Activated naive CD8-positive, alpha-beta T cell treated with anti-CD3 and anti-CD28 coated beads, Interleukin-2, amount 50 U/mL, for 16 hours (primary cell): ENCODE results near the gene CACNA1E.

Experiments used
- DNase-seq: peaks from one replicate; pipeline ENCODE4 v3.0.0-alpha.2; 2020; ENCODE audit warnings: low read depth, low spot score

The CACNA1E gene

DNA sequence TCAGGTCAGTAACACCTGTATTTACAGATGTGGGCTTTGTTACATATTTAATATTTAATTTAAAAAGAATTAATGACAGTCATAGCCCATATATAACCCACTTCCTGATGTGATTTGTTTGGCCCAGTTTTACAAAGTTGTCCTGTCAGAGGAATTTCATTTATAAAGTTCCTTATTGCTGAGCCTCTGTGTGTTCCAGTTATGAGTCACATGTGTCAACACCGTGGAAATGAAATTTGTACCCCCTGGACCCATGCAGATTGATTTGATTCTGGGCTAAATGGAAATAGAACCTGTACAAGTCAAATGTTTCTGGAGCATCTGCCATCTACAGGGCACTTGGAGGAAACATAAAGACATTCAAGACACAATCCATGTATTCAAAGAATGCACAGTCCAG is 149.2 kb downstream of the CACNA1E start:
- DNase-seq, result no peak

DNA sequence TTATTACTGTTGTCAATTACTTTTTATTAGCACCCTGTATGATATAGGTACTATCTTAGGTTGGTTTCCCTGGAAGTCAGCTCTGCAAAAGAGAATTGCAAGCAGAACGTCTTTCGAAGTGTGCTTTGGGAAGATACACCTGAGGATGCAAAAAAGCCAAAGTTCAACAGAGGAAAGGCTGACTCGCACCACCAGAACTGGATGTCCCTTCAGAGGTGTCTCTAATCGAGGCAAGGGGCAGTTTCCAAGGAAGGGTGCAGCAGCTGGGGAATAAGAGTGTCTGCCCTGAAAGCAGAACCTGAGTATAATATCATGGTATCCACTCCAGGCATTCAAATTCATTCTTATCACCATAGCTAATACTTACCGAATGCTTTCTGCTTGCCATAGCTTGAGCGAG is 149.6 kb downstream of the CACNA1E start:
- DNase-seq, result no peak

- no peak for DNase-seq
Measured at GRCh38 chr1:181635110-181635509, 151.8 kb downstream of the CACNA1E start.

DNA sequence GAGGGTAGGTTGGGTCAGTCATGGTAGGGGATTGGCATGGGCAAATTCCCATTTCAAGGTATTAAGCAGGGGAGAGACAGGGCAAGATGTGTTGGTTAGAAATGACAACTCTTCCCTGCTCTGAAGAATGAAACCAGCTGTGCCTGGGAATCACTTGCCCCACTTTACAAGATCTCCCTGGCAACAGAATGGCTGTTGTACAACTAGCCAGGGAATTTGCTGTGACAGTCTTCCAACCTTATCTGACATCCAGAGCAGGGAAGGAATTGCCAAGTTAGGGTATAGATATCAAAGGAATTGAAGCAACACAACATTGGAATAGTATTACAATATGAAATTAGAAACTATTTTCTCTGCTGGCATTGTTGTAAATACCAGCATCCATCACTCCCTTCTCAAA is 154.7 kb downstream of the CACNA1E start:
- no peak for DNase-seq

DNA sequence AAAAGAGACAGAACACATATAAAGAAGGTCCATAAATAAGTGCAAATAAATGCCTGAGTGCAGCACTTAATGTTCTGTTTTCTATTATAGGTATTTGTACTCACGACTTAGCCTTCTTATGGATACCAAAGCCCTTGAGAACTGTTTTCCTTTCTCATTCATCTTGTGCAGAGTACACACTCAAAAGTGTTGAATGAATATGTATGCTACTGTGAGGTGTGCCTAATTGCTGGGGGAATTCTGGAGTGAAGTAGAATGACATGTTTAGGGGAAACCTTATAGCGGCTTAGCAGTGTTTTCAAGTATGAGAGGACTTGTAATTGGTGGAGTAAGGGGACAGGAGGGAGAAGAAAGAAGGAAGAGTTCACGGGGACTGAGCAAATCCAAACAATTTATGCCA is 157.6 kb downstream of the CACNA1E start:
- no peak for DNase-seq

GRCh38 chr1:181643631-181644030 is 160.3 kb downstream of the CACNA1E start:
- no peak for DNase-seq

DNA sequence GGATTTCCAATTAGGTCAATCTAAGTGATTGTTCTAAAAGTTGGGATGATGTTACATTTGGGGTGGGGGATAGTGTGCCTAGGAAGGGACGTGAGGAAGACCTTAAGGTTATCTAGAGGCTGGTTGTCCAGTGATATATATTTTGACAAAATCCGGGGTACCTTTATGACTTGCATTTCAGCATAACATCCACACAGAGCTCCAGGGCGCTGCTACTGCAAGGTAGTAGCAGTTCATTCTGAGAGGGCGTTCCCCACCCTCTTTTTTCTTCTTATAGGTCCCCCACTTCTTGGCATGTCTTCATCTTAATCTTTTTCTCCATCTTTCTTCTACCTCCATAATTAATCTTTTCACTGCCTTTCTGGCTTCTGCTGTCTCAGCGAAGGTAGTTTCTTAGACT is 161.9 kb downstream of the CACNA1E start:
- DNase-seq, result no peak

- DNase-seq, result no peak
Measured at GRCh38 chr1:181646710-181647109, 163.4 kb downstream of the CACNA1E start.

DNA sequence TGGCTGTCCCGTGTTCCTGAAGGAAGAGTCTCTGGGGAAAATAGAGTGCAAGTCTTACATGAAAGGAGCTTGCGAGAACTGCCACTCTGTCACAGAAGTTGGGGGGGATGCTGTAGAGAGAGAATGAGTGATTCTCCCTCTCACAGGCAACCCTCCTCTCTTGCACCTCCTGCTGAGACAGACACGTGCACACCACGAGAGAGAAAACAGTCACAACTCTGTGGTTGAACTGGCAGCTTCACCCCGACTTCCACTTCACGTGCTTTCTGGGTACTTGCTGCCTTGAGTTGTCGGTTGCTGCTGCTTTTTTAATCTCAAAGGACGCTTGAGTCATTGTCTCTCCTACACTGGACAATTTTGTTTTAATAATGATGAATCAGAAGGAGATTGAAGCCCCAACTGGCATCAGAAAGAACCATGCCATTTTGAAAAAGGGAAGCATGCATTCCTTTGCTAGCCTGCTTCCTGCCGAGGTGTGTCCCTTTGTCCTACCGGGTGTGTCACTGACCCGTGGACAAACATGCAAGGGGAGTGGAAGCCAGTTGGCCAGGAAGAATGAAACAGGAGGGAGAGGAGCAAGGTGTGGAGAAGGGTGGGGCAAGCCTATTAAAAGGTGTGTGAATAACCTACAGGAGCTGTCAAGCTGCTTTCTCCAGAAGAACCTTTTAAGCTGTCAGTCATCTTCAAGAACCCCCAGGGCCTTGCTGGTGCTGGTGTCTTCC is 164.2 kb downstream of the CACNA1E start:
- no peak for DNase-seq

- no peak for DNase-seq
Measured at GRCh38 chr1:181651276-181651675, 168.0 kb downstream of the CACNA1E start.

- no peak for DNase-seq
Measured at GRCh38 chr1:181655756-181656155, 172.4 kb downstream of the CACNA1E start.

DNA sequence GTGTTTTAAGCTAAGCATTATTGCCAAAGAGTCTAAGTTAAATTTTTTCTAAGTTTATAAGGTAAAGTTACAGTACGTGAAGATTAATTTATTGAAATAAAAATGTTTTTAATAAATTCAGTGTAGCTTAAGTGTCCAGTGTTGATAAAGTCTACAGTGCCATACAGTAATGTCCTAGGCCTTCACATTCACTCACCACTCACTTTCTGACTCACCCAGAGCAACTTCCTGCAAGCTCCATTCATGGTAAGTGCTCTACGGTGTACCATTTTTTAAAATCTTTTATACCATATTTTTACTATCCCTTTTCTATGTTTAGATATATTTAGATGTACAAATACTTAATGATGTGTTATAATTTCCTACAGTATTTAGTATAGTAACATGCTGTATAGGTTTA is 173.2 kb downstream of the CACNA1E start:
- DNase-seq, result no peak

GRCh38 chr1:181658581-181658980 is 175.3 kb downstream of the CACNA1E start:
- no peak for DNase-seq

- DNase-seq, result no peak
Measured at GRCh38 chr1:181659321-181659957, 176.1 kb downstream of the CACNA1E start.

DNA sequence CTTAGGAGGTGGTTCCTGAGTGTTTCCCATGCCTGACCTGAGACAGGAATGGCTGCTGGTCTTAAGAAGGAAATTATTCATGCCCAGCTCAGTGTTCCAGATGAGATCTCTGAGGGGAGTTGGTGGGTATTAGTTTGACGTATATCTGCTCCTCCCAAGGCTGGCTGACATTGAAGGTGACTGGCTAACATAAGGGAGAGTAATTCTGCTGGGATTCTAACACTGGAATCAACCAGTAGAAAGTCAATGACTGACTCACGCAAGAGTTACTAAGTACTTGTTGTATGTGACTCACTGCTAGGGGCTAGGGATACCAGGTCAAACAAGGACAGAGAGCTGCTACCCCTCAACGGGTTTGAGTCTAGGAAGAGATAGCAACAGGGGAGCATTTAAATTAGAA is 177.3 kb downstream of the CACNA1E start:
- no peak for DNase-seq

GRCh38 chr1:181661569-181661968 is 178.3 kb downstream of the CACNA1E start:
- no peak for DNase-seq

DNA sequence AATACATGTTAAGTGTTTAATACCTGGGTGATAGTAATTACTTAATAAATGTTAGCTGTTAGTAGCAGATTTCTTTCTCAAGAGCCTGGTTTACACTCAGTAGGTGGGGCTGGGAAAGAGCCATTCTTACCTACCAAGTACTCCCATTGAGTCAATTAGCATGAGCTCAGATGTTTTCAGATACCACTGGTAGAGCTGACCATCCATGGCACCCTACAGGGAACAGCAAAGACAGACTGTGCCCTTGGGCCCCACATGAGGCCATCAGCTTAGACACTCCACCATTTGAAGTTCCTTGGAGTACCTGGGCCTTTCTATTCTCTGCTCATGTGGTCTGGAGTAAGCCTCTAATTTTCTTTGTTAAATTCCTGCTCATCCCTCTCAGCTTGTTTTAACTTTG is 179.3 kb downstream of the CACNA1E start:
- DNase-seq, result no peak

GRCh38 chr1:181664543-181664942 is 181.2 kb downstream of the CACNA1E start:
- DNase-seq, result no peak

DNA sequence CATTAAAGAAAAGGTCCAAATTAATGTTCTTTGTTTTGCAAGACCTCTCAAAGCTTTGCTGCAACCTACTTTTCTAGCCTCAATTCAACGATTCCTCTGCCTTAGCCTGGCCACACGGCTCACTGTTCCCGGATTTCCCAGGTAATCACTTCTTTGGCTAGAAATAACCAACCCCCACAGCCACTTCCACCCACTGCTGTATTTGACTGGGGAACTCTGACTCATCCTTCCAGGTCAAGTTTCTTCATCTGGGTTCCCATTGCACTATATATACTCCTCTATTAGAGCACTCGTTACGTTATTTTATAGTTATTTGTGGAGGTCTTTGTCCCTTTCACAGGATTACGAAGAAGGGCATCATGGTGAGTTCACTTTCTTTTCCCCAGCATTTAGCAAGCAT is 185.9 kb downstream of the CACNA1E start:
- DNase-seq, result no peak

DNA sequence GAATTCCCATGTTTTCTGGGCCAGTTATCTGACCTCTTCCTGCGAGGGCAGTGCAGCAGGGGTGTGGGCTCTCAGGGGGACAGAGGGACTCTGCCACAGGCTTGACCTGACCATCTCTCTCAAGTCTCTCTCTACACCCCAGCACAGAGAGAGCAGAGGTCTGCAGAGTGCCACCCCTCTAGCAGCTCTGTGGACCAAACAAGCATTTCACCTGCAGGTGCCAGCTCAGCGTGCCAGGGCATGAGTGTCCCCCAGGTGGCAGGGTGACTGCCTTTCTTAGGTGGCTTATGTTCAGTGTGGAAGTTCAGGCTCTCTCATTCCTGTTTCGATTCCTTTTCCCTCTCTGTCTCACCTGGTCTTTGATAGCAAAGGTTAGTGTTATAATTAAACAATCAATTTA is 191.3 kb downstream of the CACNA1E start:
- DNase-seq, result no peak

DNA sequence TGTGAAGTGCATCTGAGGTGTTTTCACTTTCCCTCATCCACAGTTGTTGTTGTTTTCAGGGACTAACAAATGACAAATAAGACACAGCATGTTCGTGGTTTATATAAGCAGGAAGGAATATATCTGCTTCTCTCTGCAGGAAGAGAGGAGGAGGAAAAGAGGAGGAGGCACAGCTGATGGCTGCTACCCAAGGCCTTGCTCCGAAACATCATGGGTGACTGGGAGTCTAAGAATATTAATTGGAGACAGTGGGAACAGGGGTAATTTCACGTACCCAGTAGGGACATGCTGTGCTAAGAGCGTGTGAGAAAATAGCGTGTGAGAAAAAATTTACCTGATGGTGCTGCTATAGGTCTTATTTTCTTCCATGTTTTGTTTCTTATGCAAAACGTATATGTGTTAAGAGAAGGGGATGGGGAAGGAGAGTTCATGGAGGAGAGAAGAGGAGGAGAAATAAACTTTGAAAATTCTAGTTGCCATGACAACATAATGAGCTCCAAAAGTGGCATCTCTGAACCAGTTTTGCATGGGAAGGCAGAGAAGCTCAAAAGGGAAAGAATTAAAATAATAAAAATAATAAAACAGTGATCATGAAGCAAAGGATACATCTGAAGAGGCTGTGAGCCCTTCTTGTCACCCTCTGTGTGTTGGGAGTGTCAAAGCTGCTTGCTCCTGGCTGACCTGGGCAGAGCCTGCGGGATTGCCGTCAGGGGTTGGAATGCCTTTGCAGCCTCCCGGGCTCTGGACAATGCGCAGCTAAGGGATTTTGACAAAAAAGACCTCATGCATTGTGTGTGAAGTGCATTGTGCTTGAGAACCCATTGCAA is 192.0 kb downstream of the CACNA1E start:
- DNase-seq, result no peak

GRCh38 chr1:181675918-181676190 is 192.5 kb downstream of the CACNA1E start:
- no peak for DNase-seq

GRCh38 chr1:181676269-181676668 is 193.0 kb downstream of the CACNA1E start:
- no peak for DNase-seq
